ENCODE data around the gene DCC.

The DCC gene

GRCh38 chr18:52504589-52504988 is 164.6 kb downstream of the DCC start:
- DNase-seq, result no peak

DNA sequence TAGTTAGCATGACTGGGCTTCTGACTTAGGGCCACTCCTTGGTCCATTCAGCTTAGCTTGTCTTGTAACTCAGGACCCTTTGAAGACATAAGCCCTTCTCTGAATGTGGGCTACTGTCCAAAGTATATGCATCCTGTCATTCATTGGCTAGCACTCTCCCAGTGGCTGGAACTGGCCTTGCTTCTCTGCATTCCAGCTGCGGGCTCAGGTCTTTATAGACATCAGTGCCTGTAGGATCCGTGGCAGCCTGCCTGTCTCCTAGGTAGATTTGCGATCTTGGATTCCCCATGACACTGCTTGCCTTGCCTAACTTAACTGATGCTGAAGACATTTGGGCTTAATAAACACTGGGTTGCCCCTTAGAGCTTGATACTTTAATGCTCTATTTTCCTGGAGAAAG is 170.1 kb downstream of the DCC start:
- DNase-seq, result no peak

GRCh38 chr18:52518086-52518485 is 178.1 kb downstream of the DCC start:
- DNase-seq, result no peak

DNA sequence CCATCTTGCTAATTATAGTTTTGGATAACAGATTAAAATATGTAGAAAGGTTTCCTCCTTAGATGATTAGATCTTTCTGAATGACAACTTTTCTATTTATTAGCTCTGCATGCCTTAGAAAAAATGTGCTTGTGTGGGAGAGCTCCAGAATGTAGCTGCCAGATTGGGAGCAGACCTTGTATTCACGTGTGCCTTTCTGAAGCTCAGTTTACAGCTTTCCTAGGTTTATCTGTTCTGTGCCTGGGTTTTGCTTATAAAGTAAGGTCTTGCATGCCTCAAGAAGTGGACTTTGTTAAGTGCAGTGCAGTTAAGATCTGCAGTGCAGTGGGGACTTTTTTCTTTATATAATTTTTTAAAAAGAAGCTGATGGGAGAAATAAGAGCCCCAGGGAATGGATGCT is 179.0 kb downstream of the DCC start:
- no peak for DNase-seq

GRCh38 chr18:52523566-52523965 is 183.6 kb downstream of the DCC start:
- DNase-seq, result no peak

GRCh38 chr18:52531836-52532235 is 191.8 kb downstream of the DCC start:
- no peak for DNase-seq

DNA sequence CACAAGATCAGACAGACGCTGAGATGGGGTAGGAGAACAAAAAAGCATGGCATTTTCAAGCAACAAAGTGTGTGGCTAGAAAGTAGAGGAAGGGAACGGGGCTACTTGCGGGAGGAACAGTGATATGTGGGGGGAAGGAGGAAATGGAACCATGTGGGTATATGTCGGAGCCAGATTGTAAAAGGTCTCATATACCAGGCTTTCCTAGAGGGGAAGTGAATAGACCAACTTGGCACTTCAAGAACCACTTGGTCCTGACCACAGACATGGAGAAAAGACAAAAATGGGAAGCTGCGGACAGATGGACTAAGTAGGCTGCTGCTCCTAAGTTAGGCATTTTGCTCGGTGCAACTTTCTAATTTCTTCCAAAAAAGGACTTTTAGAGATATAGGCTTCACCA is 196.0 kb downstream of the DCC start:
- no peak for DNase-seq

GRCh38 chr18:52537261-52537660 is 197.3 kb downstream of the DCC start:
- DNase-seq, result no peak

DNA sequence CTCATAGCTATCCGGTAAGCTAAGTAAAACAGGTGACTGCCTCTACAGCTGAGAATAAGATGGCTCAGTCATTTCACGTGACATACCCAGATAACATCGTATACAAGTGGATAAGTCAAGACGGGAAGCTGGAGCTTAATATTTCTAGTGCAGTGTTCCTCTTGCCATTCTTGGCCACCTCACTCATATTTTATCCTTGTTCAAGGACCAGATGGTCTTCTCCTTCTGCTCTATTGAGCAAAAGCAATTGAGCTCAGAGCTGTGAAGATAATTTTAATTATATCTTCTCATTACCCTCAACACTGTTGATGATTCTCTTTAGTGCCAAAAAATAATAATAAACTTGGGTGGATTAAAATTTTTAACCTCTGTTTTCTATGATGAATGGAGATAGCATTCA is 201.1 kb downstream of the DCC start:
- no peak for DNase-seq

DNA sequence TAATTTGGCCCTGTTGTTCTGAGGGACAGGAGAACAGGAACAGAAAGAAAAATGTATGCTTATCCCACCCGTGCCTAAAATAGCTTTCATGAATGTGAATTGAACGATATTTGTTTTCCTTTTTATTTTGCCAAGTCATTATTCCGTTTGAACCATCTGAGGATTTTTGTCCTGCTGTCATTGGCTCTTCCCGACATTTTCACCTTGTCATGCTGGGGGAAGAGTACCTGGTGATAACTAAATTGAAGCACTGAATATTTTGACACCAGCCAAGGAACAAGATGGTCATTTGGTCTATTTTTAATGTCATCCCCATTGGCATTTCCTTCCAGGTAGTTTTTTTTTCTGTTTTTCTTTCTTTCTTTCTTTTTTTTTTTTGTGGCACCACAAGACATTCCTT is 204.1 kb downstream of the DCC start:
- DNase-seq, result no peak

DNA sequence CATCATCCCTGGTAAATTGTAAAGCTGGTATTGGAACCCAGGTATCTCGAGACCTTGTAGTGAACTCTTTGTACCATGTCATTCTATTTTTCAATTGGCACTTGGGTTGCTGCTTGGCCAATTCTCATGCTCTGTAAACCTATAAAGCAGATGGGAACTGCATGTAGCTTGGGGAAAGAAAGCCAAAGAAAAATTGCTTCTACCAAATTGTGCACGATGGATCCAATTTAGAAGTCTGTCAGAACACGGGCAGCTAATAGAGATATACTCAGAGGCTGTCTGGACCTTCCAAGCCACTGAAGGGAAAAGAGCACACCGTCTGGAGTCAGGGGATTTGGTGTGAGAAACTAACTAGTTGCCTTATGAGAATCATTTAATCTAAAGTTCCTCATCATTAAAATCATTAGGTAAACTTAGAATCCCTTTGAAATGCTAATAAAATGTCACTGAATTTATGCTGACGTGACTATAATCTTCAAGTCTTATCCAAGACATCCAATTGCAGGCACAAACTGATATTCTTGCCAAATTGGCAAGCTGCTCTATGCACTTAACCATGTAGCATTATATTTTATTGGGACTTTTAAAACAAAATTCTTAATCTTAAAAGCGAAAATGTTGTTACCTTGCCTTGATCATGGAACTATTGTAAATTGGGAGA is 206.8 kb downstream of the DCC start:
- no peak for DNase-seq

DNA sequence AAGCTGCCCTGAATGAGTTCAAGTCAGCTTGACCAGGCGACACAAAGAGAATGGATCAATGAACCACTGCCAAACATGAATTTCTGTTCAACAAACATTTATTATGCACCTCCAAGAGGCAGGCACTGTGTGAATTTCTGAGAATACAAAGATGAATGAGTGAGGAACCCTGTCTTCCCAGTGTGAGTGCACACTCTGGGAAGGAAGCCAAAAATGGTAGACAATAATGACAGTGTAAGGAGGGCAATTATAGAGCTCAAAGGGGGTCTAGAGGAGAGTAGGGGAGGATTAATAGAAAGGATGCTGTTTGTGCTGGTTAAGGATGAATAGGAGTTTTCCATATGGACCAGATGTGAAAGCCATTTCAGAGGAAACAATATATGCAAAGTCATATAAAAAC is 213.4 kb downstream of the DCC start:
- DNase-seq, result no peak

- no peak for DNase-seq
Measured at GRCh38 chr18:52554180-52554579, 214.2 kb downstream of the DCC start.

DNA sequence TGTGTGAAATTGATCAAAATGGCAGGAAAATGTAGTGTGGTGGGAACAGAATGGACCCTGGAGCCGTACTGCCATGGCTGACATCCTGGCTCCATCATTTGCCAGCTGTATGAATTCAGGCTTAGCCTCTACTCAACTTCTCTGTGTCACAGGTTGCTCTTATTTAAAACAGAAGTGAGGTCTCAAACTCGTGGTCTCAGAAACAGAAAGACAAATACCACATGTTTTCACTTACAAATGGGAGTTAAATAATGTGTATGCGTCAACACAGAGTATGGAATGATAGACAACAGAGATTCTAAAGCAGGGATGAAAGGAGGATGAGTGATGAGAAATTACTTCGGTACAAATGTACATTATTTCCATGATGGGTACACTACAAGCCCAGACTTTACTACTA is 227.4 kb downstream of the DCC start:
- peak; percentile 58 for DNase-seq

DNA sequence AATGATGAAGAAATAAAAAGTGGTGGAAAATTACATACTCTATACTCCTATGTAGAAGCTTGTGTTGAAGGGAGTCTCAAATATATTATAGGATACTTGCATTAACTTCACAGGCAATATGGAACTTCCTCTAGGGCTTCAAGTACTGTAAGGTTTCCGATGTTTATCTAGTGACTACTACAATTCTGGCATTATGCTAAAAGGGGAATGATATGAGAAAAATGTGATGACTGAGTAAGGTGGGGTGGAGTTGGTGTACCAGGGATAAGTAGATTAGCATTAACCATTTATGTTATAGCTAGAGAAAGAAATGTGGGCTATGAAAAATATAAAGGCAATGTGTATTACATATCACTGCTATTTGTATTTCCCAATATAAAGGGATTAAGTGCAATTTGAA is 229.5 kb downstream of the DCC start:
- DNase-seq, result peak; percentile 79

DNA sequence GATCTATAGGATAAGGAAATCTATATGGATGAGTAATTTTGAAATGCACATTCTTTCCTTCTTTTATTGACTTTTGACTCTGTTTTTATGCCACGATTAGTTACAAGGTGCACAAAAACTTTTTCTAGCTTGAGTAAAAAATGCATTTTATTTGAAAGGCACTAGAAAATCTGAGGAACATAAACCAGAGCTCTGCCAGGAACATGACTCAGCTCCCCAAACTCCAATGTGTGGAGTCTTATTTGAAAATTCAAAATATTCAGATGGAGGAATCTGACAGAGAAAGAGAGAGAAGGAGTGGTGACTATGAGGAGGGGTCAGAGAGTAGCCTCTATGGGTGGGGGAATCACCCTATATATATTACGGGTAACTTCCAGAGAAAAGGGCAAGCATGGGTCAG is 231.0 kb downstream of the DCC start:
- DNase-seq, result peak; percentile 60

DNA sequence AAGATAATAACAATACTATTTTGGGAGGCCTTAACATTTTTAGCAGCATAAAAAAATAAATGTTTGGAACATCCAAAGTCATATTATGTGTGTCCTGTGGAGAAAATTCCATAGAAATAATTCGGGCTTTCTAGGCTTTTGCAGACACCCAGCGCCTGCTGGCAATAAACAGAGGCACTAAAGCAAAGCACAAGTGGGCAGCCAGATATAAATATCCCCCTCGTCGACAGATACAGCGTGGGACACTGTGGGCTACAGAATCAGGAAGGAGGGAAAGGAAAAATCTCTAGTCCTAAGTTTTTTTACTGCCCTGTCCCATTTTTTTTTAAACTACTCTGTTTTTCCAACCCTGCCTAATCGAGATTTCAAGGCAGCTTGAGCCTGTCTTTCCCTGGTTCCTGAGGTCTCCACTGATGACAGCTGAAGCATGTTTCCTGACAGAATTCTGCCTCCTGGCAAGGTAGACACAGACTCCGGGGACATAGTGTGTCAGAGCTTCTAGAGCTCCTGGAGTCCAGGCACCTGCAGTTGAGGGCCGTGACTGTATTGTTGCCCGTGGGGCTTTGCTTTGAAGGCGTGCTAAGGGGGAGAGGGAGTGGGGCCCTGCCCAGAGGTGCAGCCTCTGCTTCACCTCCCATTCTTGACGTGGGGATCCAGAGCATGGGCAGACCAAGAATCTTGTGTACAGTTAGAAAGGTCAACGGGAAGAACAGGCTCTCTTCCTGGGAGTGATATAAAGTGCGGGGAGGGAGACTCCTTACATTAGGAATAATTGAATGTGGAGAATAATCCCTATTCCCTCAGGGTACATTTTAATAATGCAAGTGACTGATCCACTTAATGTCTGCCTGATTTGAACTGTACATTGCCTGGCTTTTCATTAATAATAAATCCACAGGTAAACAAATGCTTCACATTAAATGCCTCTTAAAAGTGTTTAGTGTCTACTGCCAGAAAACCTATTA is 232.3 kb downstream of the DCC start:
- no peak for DNase-seq

GRCh38 chr18:52577795-52578194 is 237.8 kb downstream of the DCC start:
- DNase-seq, result no peak

- no peak for DNase-seq
Measured at GRCh38 chr18:52582061-52582460, 242.1 kb downstream of the DCC start.

- DNase-seq, result no peak
Measured at GRCh38 chr18:52582516-52582915, 242.5 kb downstream of the DCC start.

GRCh38 chr18:52588931-52589330 is 248.9 kb downstream of the DCC start:
- peak; percentile 79 for DNase-seq

- DNase-seq, result no peak
Measured at GRCh38 chr18:52596748-52597435, 256.9 kb downstream of the DCC start.

GRCh38 chr18:52598921-52599320 is 258.9 kb downstream of the DCC start:
- DNase-seq, result no peak

DNA sequence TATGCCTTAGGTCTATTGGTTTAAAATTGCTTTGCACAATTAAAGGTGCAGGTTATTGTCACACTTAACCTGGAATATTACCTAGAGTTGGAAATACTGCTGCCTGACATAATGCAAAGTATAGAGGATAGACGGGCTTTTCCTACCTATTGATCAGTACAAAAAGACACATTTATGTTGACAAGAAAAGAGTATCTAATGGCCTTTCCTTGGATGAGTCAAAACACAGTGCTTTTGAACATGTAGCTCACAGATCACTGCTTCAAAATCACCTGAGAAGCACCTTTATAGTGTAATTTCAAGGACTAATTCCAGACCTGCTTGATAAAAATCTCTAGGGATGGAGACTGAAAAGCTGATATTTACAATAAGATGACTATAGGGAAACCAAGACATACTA is 262.8 kb downstream of the DCC start:
- no peak for DNase-seq
